PFSK-1 (cell line): ENCODE measurements around the gene GMPPA.

Source experiments
- FOXP2 ChIP-seq: optimal IDR thresholded peaks from 2 replicates; pipeline ENCODE3; 2011; ENCODE audit warnings: borderline replicate concordance, control low read depth, inconsistent platforms; ENCODE audit not compliant: insufficient read depth; ENCODE audit errors: extremely low read length, extremely low read depth
- POLR2AphosphoS5 ChIP-seq: IDR thresholded peaks from 2 replicates; pipeline ENCODE4 v1.6.1; 2012; ENCODE audit warnings: low read depth, mild to moderate bottlenecking, control low read depth, low read length, moderate library complexity
- REST ChIP-seq, 2 experiments: IDR thresholded peaks; 2 replicates each; pipeline versions ENCODE4 v1.6.1 to v1.8.0; 2011 to 2012; ENCODE audit warnings: low read depth in 2 of 2, low read length in 2 of 2, control low read depth in 1 of 2, inconsistent platforms in 1 of 2, mild to moderate bottlenecking in 1 of 2, moderate library complexity in 1 of 2; ENCODE audit not compliant: insufficient read depth in 1 of 2
- SIN3A ChIP-seq: IDR thresholded peaks from 2 replicates; pipeline ENCODE4 v1.6.1; 2012; ENCODE audit warnings: mild to moderate bottlenecking, low read length, moderate library complexity, borderline replicate concordance; ENCODE audit not compliant: insufficient read depth
- TAF1 ChIP-seq: IDR thresholded peaks from 2 replicates; pipeline ENCODE4 v1.6.1; 2012; ENCODE audit warnings: low read length, control low read depth, borderline replicate concordance; ENCODE audit not compliant: insufficient read depth

GMPPA gene

GRCh38 chr2:219453671-219454590 lies 44.8 kb upstream of the GMPPA start:
- TF ChIP-seq FOXP2 (no peak), SIN3A (no peak), REST (IDR thresholded peaks at IDR 0.05; ENCODE audit: insufficient read depth in 1 of 2, low read depth in 2 of 2, low read length in 2 of 2) (no peak), TAF1 (no peak), POLR2AphosphoS5 (no peak)

GRCh38 chr2:219455581-219455980 lies 43.1 kb upstream of the GMPPA start:
- TF ChIP-seq REST (IDR thresholded peaks at IDR 0.05; ENCODE audit: insufficient read depth in 1 of 2, low read depth in 2 of 2, low read length in 2 of 2) (no peak), FOXP2 (no peak), SIN3A (no peak), TAF1 (no peak)

GRCh38 chr2:219457784-219458369 lies 40.8 kb upstream of the GMPPA start:
- TF ChIP-seq POLR2AphosphoS5 = no peak
- no peak for TF ChIP-seq FOXP2
- no peak for TF ChIP-seq SIN3A
- no peak for TF ChIP-seq TAF1
- no peak for TF ChIP-seq REST (IDR thresholded peaks at IDR 0.05; ENCODE audit: insufficient read depth in 1 of 2, low read depth in 2 of 2, low read length in 2 of 2)

- TF ChIP-seq FOXP2 (no peak), SIN3A (no peak), REST (IDR thresholded peaks at IDR 0.05; ENCODE audit: insufficient read depth in 1 of 2, low read depth in 2 of 2, low read length in 2 of 2) (no peak), TAF1 (no peak), POLR2AphosphoS5 (no peak)
Measured at GRCh38 chr2:219458996-219459395, 39.7 kb upstream of the GMPPA start.
